Panc1 (cell line): ENCODE results near the gene NUP98. TPM values are rescaled to one million over a fixed set of nuclear protein-coding genes. Genes with fewer than 3 reads are reported as not detected.

Experiments
- ATAC-seq: fragments of 200-7000 bp; cut with Tn5 transposase; 2 replicates; pipeline ENCODE4 v1.9.1; 2020; ENCODE audit warnings: mild to moderate bottlenecking, moderate library complexity
- BruUV-seq: library from RNA; stranded (reverse); fragments of 400-500 nt; replicated peaks from 2 replicates; lab custom pipeline; 2021; lab: Mats Ljungman, UMichigan
- CTCF ChIA-PET: fragments of 300-600 bp; sonication (Branson Sonifier 250); formaldehyde crosslinking; loops from one replicate; lab custom pipeline; 2022; ENCODE audit warnings: antibody characterized with exemption; lab: Charles Lee
- POLR2A ChIA-PET: fragments of 300-600 bp; sonication (Branson Sonifier 250); formaldehyde crosslinking; loops from one replicate; lab custom pipeline; 2022; ENCODE audit warnings: antibody characterized with exemption; lab: Charles Lee
- DNase-seq: peaks from one replicate; pipeline ENCODE4 v3.0.0-alpha.2; 2010; ENCODE audit warnings: low read depth, low spot score
- H3K27ac ChIP-seq: 2 replicates; pipeline ENCODE4 v1.5.1; 2011; ENCODE audit warnings: mild to moderate bottlenecking, low read length, inconsistent platforms
- H3K27me3 ChIP-seq: fragments of 200-500 bp; sonication (Bioruptor generic); 2 replicates; pipeline ENCODE4 v1.6.0; 2014; ENCODE audit warnings: low read length, inconsistent platforms; ENCODE audit not compliant: control insufficient read depth, insufficient read depth
- H3K36me3 ChIP-seq: fragments of 200-500 bp; sonication (Bioruptor generic); 2 replicates; pipeline ENCODE4 v1.5.1; 2014; ENCODE audit warnings: inconsistent platforms, mild to moderate bottlenecking, low read length, moderate library complexity; ENCODE audit not compliant: control insufficient read depth, insufficient read depth
- H3K4me1 ChIP-seq: 2 replicates; pipeline ENCODE4 v1.5.1; 2011; ENCODE audit warnings: inconsistent platforms, mild to moderate bottlenecking, low read length, moderate library complexity; ENCODE audit not compliant: control insufficient read depth, insufficient read depth
- H3K4me3 ChIP-seq, 2 experiments: 2 replicates each; pipeline ENCODE4 v1.5.1; 2011 to 2012; ENCODE audit warnings: low read depth in 2 of 2, low read length in 2 of 2, mild to moderate bottlenecking in 2 of 2, inconsistent platforms in 1 of 2, moderate library complexity in 1 of 2
- H3K9me3 ChIP-seq: fragments of 200-500 bp; sonication (Bioruptor generic); 2 replicates; pipeline ENCODE4 v1.5.1; 2014; ENCODE audit warnings: low read depth, mild to moderate bottlenecking, inconsistent platforms, low read length, moderate library complexity; ENCODE audit not compliant: control insufficient read depth, insufficient read depth
- CTCF ChIP-seq: fragments of 450-650 bp; IDR thresholded peaks from 2 replicates; pipeline ENCODE4 v1.5.1; 2017; ENCODE audit warnings: mild to moderate bottlenecking
- POLR2AphosphoS5 ChIP-seq: IDR thresholded peaks from 2 replicates; pipeline ENCODE4 v1.6.1; 2012; ENCODE audit warnings: mild to moderate bottlenecking, low read depth, low read length, moderate library complexity
- REST ChIP-seq, 2 experiments: IDR thresholded peaks; 2 replicates each; pipeline ENCODE4 v1.6.1; 2011 to 2012; ENCODE audit warnings: low read depth in 2 of 2, control low read depth in 1 of 2, low read length in 1 of 2, mild to moderate bottlenecking in 1 of 2, moderate library complexity in 1 of 2; ENCODE audit not compliant: insufficient read depth in 1 of 2
- SIN3A ChIP-seq: IDR thresholded peaks from 2 replicates; pipeline ENCODE4 v1.6.1; 2012; ENCODE audit warnings: low read depth, mild to moderate bottlenecking, low read length, moderate library complexity, borderline replicate concordance; ENCODE audit not compliant: insufficient read depth
- TCF7L2 ChIP-seq: IDR thresholded peaks from 2 replicates; pipeline ENCODE4 v1.6.1; 2011; ENCODE audit warnings: mild to moderate bottlenecking, low read depth, low read length, inconsistent platforms
- in situ Hi-C: cut with HindIII; loops from 2 replicates; pipeline ENCODE4 v1.10.0; 2016; ENCODE audit warnings: low sequenced_read_pairs, low pct_unique_long_range_greater_than_20kb
- intact Hi-C: fragments of 100-400 bp; cut with micrococcal nuclease; formaldehyde crosslinking; loops from one replicate; pipeline ENCODE4 v1.10.0; 2022; ENCODE audit not compliant: unreplicated experiment
- total RNA-seq: library from RNA; stranded (reverse); gene quantifications from one replicate; pipeline ENCODE4 v1.2.1, GENCODE V29; 2021; ENCODE audit not compliant: unreplicated experiment

The NUP98 gene
- total RNA-seq, 1 experiment from 2014 or later: 244 TPM

GRCh38 chr11:3835751-3836150 lies 38.4 kb upstream of the NUP98 start:
- CTCF ChIA-PET: no interaction called here
- intact Hi-C loops: no loop called here
- no TSS peak for BruUV-seq

GRCh38 chr11:3834664-3835461 lies 37.5 kb upstream of the NUP98 start:
- POLR2A ChIA-PET: interaction anchor here (0.6 kb wide), 1 partner anchor 16 kb away, joined by 3 read pairs; no protein-coding TSS in a partner anchor
- Histone ChIP-seq H3K27ac (no peak overlapping the region), H3K4me1 (peaks cover 38% of the 10 kb centered on the region), H3K27me3 (no peaks in the 10 kb centered on the region), H3K9me3 (no peaks in the 10 kb centered on the region), H3K4me3 (no peak overlapping the region), H3K36me3 (peaks cover 8% of the 10 kb centered on the region)
- BruUV-seq: no TSS peak
- TF ChIP-seq SIN3A (no peak), TCF7L2 (no peak), POLR2AphosphoS5 (no peak), REST (IDR thresholded peaks at IDR 0.05; ENCODE audit: insufficient read depth in 1 of 2, low read depth in 2 of 2, low read length in 1 of 2) (no peak), CTCF (no peak)
- CTCF ChIA-PET: interaction anchor here (1.6 kb wide), 1 partner anchor 11 kb away, joined by 3 read pairs; no protein-coding TSS in a partner anchor
- intact Hi-C loops: no loop called here
- in situ Hi-C loops: no loop called here
- DNase-seq (no peak), ATAC-seq (no peak)

More at GRCh38 chr11:3835751-3836150, 38.4 kb upstream of the NUP98 start:
- H3K4me1 ChIP-seq: peaks cover 39% of the 10 kb centered on the region
- POLR2A ChIA-PET: no interaction called here
- ATAC-seq (no peak), DNase-seq (no peak)
- TF ChIP-seq CTCF (no peak), TCF7L2 (no peak)
- no peak overlapping the region for H3K4me3 ChIP-seq
- H3K9me3 ChIP-seq: no peaks in the 10 kb centered on the region
- in situ Hi-C loops: no loop called here
- H3K27me3 ChIP-seq: no peaks in the 10 kb centered on the region
- no peak overlapping the region for H3K27ac ChIP-seq
- H3K36me3 ChIP-seq: peaks cover 8% of the 10 kb centered on the region
